ENCODE data around the gene TH.

DNA sequence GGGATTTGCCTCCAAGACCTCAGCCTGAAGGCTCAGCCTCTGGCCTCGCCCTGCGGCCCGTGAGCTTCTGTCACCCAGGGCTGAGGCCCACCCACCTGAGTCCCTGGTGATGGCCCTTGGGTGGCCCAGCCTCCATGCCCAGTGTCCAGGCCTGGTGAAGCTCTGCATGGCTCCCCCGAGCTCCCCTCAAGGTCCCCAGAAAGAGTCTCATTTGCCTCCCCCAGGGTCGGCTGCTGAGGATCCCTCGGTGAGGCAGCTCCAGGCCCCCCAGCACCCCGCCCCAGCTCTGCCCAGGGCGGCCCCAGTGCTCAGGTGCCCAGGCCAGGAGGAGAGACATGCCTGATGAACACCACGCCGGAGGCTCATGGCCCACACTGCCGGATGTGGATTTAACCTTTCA is 2.1 kb upstream of the TH start:
- TF ChIP-seq MAZ (CRISPR knock-in tag; conservative IDR thresholded peaks at IDR 0.05 in 1 of 2, IDR thresholded peaks at IDR 0.05 in 1 of 2) (no peak), TCF7L2 (IDR thresholded peaks at IDR 0.05; ENCODE audit: low read depth, low read length) (no peak), ZNF586 (CRISPR knock-in tag; conservative IDR thresholded peaks at IDR 0.05) (no peak), PHF8 (IDR thresholded peaks at IDR 0.05; ENCODE audit: borderline replicate concordance, low read length) (no peak), MTA3 (IDR thresholded peaks at IDR 0.05; ENCODE audit: borderline replicate concordance) (no peak), KLF1 (tag; IDR thresholded peaks at IDR 0.05) (no peak), JUNB (CRISPR knock-in tag; conservative IDR thresholded peaks at IDR 0.05) (no peak), CAMTA2 (CRISPR knock-in tag; conservative IDR thresholded peaks at IDR 0.05) (no peak), ARHGAP35 (IDR thresholded peaks at IDR 0.05; ENCODE audit: partially characterized antibody) (no peak)
- TF ChIP-seq, protein P1, sequence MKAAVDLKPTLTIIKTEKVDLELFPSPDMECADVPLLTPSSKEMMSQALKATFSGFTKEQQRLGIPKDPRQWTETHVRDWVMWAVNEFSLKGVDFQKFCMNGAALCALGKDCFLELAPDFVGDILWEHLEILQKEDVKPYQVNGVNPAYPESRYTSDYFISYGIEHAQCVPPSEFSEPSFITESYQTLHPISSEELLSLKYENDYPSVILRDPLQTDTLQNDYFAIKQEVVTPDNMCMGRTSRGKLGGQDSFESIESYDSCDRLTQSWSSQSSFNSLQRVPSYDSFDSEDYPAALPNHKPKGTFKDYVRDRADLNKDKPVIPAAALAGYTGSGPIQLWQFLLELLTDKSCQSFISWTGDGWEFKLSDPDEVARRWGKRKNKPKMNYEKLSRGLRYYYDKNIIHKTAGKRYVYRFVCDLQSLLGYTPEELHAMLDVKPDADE (conservative IDR thresholded peaks at IDR 0.05; ENCODE audit: control insufficient read depth, low read depth, low read length): no peak
- TF ChIP-seq, protein P2, sequence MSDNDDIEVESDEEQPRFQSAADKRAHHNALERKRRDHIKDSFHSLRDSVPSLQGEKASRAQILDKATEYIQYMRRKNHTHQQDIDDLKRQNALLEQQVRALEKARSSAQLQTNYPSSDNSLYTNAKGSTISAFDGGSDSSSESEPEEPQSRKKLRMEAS (CRISPR knock-in tag; IDR thresholded peaks at IDR 0.05): no peak

All from K562 (cell line).